Measurements from ENCODE around the gene ARMC2. TPM values are rescaled to one million over a fixed set of nuclear protein-coding genes. Genes with fewer than 3 reads are reported as not detected.

ARMC2 gene, protein sequence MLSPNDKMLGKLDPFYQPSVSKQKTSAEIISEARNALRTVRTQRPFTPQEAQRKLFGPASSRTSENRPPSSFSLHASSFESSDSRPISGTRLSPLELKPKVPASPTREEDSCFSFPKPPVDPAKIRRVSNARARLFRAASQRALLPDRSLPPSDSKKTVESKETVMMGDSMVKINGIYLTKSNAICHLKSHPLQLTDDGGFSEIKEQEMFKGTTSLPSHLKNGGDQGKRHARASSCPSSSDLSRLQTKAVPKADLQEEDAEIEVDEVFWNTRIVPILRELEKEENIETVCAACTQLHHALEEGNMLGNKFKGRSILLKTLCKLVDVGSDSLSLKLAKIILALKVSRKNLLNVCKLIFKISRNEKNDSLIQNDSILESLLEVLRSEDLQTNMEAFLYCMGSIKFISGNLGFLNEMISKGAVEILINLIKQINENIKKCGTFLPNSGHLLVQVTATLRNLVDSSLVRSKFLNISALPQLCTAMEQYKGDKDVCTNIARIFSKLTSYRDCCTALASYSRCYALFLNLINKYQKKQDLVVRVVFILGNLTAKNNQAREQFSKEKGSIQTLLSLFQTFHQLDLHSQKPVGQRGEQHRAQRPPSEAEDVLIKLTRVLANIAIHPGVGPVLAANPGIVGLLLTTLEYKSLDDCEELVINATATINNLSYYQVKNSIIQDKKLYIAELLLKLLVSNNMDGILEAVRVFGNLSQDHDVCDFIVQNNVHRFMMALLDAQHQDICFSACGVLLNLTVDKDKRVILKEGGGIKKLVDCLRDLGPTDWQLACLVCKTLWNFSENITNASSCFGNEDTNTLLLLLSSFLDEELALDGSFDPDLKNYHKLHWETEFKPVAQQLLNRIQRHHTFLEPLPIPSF
- 1.4 and 2.7 TPM in 2 replicates for total RNA-seq

GRCh38 chr6:108848116-108848868 is at the start of gene ARMC2:
Gene ARMC2 (plus strand): TSS chr6:108848422. CDS start chr6:108854268, 5,846 bp downstream.
- no peaks in the 10 kb centered on the region for H3K36me3 ChIP-seq (ENCODE audit: insufficient read depth, low read length)
- H3K79me2 ChIP-seq (ENCODE audit: insufficient read depth, low read length) = peaks cover 15% of the 10 kb centered on the region
- peaks cover 9% of the 10 kb centered on the region for H3K4me1 ChIP-seq (ENCODE audit: insufficient read depth, low read length)
- peak within 1 kb of the TSS; percentile 76 for H3K27ac ChIP-seq (ENCODE audit: low read depth, low read length)
- peak within 1 kb of the TSS; percentile 91 for H3K4me2 ChIP-seq (ENCODE audit: insufficient read depth, low read length)
- no peaks in the 10 kb centered on the region for H3K9me3 ChIP-seq (ENCODE audit: low read depth, low read length)
- peak within 1 kb of the TSS; percentile 91 for H3K4me3 ChIP-seq (ENCODE audit: insufficient read depth, low read length)
- DNase-seq (ENCODE audit: insufficient read length, low spot score, missing footprints) = peak; percentile 98
- H3K27me3 ChIP-seq (ENCODE audit: insufficient read depth, low read length) = no peaks in the 10 kb centered on the region
- H2AFZ ChIP-seq (ENCODE audit: low read length) = peak within 1 kb of the TSS; percentile 92
- TF ChIP-seq, protein P1, sequence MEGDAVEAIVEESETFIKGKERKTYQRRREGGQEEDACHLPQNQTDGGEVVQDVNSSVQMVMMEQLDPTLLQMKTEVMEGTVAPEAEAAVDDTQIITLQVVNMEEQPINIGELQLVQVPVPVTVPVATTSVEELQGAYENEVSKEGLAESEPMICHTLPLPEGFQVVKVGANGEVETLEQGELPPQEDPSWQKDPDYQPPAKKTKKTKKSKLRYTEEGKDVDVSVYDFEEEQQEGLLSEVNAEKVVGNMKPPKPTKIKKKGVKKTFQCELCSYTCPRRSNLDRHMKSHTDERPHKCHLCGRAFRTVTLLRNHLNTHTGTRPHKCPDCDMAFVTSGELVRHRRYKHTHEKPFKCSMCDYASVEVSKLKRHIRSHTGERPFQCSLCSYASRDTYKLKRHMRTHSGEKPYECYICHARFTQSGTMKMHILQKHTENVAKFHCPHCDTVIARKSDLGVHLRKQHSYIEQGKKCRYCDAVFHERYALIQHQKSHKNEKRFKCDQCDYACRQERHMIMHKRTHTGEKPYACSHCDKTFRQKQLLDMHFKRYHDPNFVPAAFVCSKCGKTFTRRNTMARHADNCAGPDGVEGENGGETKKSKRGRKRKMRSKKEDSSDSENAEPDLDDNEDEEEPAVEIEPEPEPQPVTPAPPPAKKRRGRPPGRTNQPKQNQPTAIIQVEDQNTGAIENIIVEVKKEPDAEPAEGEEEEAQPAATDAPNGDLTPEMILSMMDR (IDR thresholded peaks at IDR 0.05; ENCODE audit: extremely low read depth, low read depth, low read length) = no peak
- no peaks in the 10 kb centered on the region for H4K20me1 ChIP-seq (ENCODE audit: insufficient read depth, low read length)

- TF ChIP-seq, protein P1 (IDR thresholded peaks at IDR 0.05; ENCODE audit: extremely low read depth, low read depth, low read length) = no peak
- Histone ChIP-seq H4K20me1 (ENCODE audit: insufficient read depth, low read length) (no peaks in the 10 kb centered on the region), H2AFZ (ENCODE audit: low read length) (no peak overlapping the region), H3K4me2 (ENCODE audit: insufficient read depth, low read length) (no peak overlapping the region), H3K9me3 (ENCODE audit: low read depth, low read length) (no peaks in the 10 kb centered on the region), H3K4me1 (ENCODE audit: insufficient read depth, low read length) (peaks cover 5% of the 10 kb centered on the region), H3K27me3 (ENCODE audit: insufficient read depth, low read length) (no peaks in the 10 kb centered on the region), H3K4me3 (ENCODE audit: insufficient read depth, low read length) (no peak overlapping the region), H3K27ac (ENCODE audit: low read depth, low read length) (no peak overlapping the region), H3K36me3 (ENCODE audit: insufficient read depth, low read length) (no peaks in the 10 kb centered on the region), H3K79me2 (ENCODE audit: insufficient read depth, low read length) (no peaks in the 10 kb centered on the region)
- no peak for DNase-seq (ENCODE audit: insufficient read length, low spot score, missing footprints)
Observed at GRCh38 chr6:108798670-108799353, 49.4 kb upstream of the ARMC2 start.

DNA sequence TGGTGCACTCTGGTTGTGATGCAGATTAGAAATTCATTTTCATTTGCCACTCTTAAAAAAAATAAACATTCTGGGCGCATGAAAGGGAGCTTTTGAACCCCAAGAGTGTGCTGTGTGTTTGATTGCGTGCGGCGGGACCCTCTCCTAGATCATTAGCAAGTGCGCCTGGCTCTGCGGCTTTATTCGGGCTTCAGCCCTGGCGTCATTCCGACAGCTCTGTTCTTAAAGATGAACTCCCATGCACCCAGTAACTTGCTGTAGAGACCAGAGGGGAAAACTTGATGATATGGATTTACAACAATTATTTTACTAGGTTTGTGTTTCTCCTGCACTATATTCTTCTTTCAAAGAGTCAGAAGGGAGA is 48.9 kb upstream of the ARMC2 start:
- TF ChIP-seq, protein P1 (IDR thresholded peaks at IDR 0.05; ENCODE audit: extremely low read depth, low read depth, low read length) = no peak
- Histone ChIP-seq H3K27ac (ENCODE audit: low read depth, low read length) (no peak overlapping the region), H3K79me2 (ENCODE audit: insufficient read depth, low read length) (no peaks in the 10 kb centered on the region), H3K4me1 (ENCODE audit: insufficient read depth, low read length) (peaks cover 5% of the 10 kb centered on the region), H3K4me2 (ENCODE audit: insufficient read depth, low read length) (no peak overlapping the region), H3K4me3 (ENCODE audit: insufficient read depth, low read length) (no peak overlapping the region), H2AFZ (ENCODE audit: low read length) (no peak overlapping the region), H3K9me3 (ENCODE audit: low read depth, low read length) (no peaks in the 10 kb centered on the region), H4K20me1 (ENCODE audit: insufficient read depth, low read length) (no peaks in the 10 kb centered on the region), H3K27me3 (ENCODE audit: insufficient read depth, low read length) (no peaks in the 10 kb centered on the region), H3K36me3 (ENCODE audit: insufficient read depth, low read length) (no peaks in the 10 kb centered on the region)
- no peak for DNase-seq (ENCODE audit: insufficient read length, low spot score, missing footprints)
